HG02885 (cell line): ENCODE measurements around the gene KRTAP4-16.
"Not testable (repeated sequence)": the region's sequence is repeated elsewhere in the genome, so short reads cannot be mapped to it uniquely, and the experiment has no call there.

Experiments
- ATAC-seq: cut with Tn5 transposase; IDR thresholded peaks from one replicate; pipeline ENCODE4 v1.9.1; 2021; ENCODE audit warnings: mild to moderate bottlenecking; ENCODE audit not compliant: unreplicated experiment, poor library complexity

KRTAP4-16 gene

DNA sequence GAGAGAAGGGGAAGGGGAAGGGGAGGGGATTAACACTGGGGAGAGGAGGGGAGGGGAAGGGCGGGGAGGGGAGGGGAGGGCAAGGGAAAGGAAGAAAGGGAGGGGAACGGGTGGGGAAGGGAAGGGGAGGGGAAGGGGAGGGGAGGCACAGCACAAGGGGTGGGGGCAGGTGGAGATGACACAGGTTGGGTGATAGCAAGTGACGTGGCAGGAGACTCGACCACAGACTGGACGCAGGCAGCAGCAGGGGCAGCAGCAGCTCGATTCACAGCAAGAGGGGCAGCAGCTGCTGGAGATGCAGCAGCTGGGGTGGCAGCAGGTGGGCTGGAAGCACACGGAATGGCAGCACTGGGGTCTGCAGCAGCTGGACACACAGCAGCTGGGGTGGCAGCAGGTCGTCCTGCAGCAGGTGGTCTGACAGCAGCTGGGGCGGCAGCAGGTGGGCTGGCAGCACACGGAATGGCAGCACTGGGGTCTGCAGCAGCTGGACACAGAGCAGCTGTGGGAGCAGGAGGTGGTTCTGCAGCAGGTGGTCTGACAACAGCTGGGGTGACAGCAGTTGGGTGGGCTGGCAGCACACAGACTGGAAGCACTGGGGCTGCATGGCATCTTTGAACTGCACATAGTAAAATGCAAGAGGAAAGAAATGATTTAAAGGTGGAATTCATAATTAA is at the start of gene KRTAP4-16:
Gene KRTAP4-16 (minus strand): TSS at position 624 of the 674 bp plus-strand sequence. CDS start 0 bp downstream, at position 624.
- ATAC-seq: no peak

- no peak for ATAC-seq
Measured at GRCh38 chr17:41151525-41151924, 49.5 kb upstream of the KRTAP4-16 start.

GRCh38 chr17:41150026-41150425 is 48.0 kb upstream of the KRTAP4-16 start:
- ATAC-seq: no peak

DNA sequence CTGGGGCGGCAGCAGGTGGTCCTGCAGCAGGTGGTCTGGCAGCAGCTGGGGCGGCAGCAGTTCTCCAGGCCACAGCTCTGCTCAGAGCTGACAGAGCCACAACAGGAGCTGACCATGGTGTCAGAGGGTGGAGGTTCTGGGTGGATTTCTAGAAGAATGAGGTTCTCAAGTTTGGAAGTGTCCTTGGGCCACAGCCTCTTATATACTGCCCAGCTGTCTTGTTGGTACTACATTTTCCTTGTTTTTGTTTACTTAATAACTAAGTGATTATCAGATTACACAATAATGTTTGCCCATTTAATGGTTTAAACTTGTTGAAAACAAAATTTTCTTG is 47.6 kb upstream of the KRTAP4-16 start, which contains the start of gene KRTAP4-5:
Gene KRTAP4-5 (minus strand): TSS at position 174 of the 334 bp plus-strand sequence. CDS start 58 bp downstream, at position 116.
- no peak for ATAC-seq

- ATAC-seq: not testable (repeated sequence)
Measured at GRCh38 chr17:41148971-41149651, 47.1 kb upstream of the KRTAP4-16 start.

- no peak for ATAC-seq
Measured at GRCh38 chr17:41147531-41148204, 45.7 kb upstream of the KRTAP4-16 start.

- no peak for ATAC-seq
Measured at GRCh38 chr17:41145261-41145660, 43.3 kb upstream of the KRTAP4-16 start.

DNA sequence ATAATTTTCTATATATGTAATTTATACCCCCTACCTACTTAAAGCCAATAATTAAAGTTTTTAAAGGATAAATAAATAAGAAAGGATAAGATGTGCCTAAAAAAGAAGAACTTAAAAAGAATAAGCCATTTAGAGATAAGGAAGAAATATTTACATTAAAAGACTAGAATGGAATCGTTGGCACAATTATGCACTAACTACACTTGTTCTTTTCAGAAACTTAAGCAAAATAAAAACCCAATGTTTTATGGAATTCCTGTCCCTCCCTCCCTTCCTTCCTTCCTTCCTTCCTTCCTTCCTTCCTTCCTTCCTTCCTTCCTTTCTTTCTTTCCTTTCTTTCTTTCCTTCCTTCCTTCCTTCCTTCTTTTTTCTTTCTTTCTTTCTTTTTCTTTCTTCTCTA is 42.8 kb upstream of the KRTAP4-16 start:
- ATAC-seq: no peak

GRCh38 chr17:41141361-41141760 is 39.4 kb upstream of the KRTAP4-16 start:
- ATAC-seq: no peak

DNA sequence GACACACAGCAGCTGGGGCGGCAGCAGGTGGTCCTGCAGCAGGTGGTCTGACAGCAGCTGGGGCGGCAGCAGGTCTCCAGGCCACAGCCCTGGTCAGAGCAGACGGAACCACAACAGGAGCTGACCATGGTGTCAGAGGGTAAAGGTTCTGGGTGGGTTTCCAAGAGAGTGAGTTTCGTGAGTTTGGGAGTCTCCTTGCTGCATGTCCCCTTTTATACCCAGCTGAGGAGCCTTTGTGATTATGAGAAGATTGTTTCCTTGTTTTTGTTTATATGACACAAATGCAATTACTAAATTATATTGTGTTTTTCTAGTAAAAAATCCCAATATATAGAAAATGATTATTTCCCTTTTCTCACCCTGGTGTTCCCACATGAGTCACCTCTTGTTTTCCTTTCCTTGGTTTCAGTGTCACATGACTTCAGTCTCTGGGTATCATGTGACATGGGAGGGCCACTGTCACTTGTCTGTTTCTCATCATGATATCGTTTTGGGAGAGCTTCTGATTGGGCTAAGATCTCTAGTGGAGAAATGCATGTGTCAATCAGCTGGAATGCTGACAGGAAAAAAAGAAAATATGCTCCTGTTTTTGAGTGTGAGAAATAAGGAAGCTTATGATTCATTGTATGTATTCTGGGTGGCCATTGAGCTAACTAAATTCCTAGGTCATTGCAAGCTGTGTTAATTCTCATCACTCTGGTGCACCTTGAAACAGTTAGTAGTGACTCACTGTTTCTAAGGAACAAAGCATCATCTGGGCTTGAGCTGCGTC is 38.5 kb upstream of the KRTAP4-16 start, which contains the start of gene KRTAP4-6:
Gene KRTAP4-6 (minus strand): TSS at position 185 of the 772 bp plus-strand sequence. CDS start 57 bp downstream, at position 128.
- no peak for ATAC-seq

DNA sequence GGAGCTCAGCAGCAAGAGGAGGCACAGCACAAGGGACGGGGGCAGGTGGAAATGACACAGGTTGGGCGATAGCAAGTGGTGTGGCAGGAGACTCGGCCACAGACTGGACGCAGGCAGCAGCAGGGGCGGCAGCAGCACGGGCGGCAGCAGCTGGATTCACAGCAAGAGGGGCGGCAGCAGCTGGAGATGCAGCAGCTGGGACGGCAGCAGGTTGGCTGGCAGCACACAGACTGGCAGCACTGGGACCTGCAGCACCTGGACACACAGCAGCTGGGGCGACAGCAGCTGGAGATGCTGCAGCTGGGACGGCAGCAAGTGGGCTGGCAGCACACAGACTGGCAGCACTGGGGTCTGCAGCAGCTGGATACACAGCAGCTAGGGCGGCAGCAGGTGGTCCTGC is 37.9 kb upstream of the KRTAP4-16 start:
- ATAC-seq: not testable (repeated sequence)

GRCh38 chr17:41133880-41134735 is 32.1 kb upstream of the KRTAP4-16 start:
- ATAC-seq: no peak

GRCh38 chr17:41131979-41132378 is 30.0 kb upstream of the KRTAP4-16 start:
- no peak for ATAC-seq

DNA sequence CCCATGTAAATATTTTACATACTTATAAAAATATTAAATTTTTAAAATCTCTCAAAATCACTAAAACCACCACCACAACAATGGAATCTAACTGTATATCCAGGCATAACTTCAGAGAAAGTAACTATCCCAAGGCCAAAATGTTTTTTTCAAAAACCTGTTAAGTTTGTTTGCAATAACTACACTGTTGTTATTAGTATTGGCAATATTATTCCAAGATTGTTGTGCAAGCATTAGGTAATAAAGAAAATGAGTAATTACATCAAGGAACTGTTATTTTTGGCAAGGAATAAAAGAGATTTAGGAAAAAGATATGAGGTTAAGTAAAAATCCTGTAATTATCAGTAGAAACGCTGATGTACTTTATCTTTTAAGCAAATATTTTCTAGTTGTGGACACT is 25.4 kb upstream of the KRTAP4-16 start:
- no peak for ATAC-seq

GRCh38 chr17:41126412-41126811 is 24.4 kb upstream of the KRTAP4-16 start:
- no peak for ATAC-seq

- no peak for ATAC-seq
Measured at GRCh38 chr17:41125064-41125463, 23.1 kb upstream of the KRTAP4-16 start.

DNA sequence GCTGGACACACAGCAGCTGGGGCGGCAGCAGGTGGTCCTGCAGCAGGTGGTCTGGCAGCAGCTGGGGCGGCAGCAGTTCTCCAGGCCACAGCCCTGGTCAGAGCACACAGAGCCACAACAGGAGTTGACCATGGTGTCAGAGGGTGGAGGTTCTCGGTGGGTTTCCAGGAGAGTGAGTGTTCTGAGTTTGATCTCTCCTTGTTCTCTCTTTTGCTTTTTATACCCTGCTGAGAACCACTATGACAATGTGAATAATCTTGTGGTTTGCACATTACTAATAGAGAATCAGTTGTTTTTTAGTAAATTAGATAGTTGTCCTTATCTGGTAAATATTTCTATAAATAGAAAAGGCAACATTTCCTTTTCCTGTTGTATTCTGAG is 22.0 kb upstream of the KRTAP4-16 start, which contains the start of gene KRTAP4-12:
Gene KRTAP4-12 (minus strand): TSS at position 192 of the 381 bp plus-strand sequence. CDS start 60 bp downstream, at position 132.
- ATAC-seq: not testable (repeated sequence)

DNA sequence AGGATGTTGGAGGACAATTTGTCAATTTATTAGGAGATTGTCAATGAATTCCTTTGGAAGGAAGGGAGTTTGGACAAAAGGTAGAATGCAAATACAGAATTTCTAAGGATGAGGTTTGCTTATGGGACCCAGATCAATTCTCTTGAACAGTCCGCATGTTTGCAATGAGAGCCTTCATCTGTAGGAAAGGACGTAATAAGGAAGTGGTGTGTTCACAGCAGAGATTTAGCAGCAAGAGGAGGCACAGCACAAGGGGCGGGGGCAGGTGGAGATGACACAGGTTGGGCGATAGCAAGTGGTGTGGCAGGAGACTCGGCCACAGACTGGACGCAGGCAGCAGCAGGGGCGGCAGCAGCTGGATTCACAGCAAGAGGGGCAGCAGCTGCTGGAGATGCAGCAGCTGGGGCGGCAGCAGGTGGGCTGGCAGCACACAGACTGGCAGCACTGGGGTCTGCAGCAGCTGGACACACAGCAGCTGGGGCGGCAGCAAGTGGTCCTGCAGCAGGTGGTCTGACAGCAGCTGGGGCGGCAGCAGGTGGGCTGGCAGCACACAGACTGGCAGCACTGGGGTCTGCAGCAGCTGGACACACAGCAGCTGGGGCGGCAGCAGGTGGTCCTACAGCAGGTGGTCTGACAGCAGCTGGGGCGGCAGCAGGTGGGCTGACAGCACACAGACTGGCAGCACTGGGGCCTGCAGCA is 21.4 kb upstream of the KRTAP4-16 start:
- ATAC-seq: not testable (repeated sequence)

DNA sequence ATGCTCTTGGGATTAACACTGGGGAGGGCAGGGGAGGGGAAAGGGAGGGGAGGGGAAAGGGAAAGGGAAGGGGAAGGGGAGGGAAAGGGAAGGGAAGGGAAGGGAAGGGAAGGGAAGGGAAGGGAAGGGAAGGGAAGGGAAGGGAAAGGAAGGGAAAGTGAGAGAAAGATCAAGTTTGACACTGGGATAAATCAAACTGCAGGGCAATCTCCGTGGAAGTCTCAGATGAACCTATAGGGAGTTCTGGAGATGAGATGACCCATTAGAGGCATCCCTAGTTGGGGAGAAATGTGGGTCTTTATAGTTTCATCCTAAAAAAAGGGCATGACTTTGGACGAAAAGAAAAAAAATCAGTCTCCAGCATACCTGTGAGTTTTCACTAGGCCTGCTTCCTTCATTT is 19.7 kb upstream of the KRTAP4-16 start:
- no peak for ATAC-seq
